Stimulated activated CD8-positive, alpha-beta memory T cell treated with anti-CD3 and anti-CD28 coated beads, Interleukin-12 subunit alpha, Interleukin-12 subunit beta, amount 100 ng/mL, for 1 hour (primary cell): Measurements from ENCODE around the gene PGBD1.

Experiments
- DNase-seq: peaks from one replicate; pipeline ENCODE4 v3.0.0-alpha.2; 2020; ENCODE audit warnings: low read depth

PGBD1 gene

GRCh38 chr6:28335040-28335563 lies 53.7 kb downstream of the PGBD1 start:
- no peak for DNase-seq

- DNase-seq, result peak; percentile 73
Measured at GRCh38 chr6:28335564-28336283, 54.4 kb downstream of the PGBD1 start, which contains the start of gene ZSCAN31. TSS of gene ZSCAN31 (minus strand) at chr6:28336148. CDS start at chr6:28329683, 6,465 bp downstream.

- no peak for DNase-seq
Measured at GRCh38 chr6:28336284-28337120, 55.1 kb downstream of the PGBD1 start.

GRCh38 chr6:28337121-28337520 lies 55.7 kb downstream of the PGBD1 start:
- DNase-seq, result no peak

- no peak for DNase-seq
Measured at GRCh38 chr6:28340310-28341095, 59.1 kb downstream of the PGBD1 start.

GRCh38 chr6:28343898-28344677 lies 62.7 kb downstream of the PGBD1 start:
- no peak for DNase-seq

GRCh38 chr6:28345201-28345600 lies 63.8 kb downstream of the PGBD1 start:
- no peak for DNase-seq

GRCh38 chr6:28347119-28347518 lies 65.7 kb downstream of the PGBD1 start:
- no peak for DNase-seq

GRCh38 chr6:28349344-28349891 lies 68.0 kb downstream of the PGBD1 start:
- DNase-seq, result no peak

- DNase-seq, result peak; percentile 72
Measured at GRCh38 chr6:28349892-28350737, 68.7 kb downstream of the PGBD1 start, which contains the start of gene ZKSCAN3. TSS of gene ZKSCAN3 (plus strand) at chr6:28349947. CDS start at chr6:28359587, 9,640 bp downstream.

- DNase-seq, result no peak
Measured at GRCh38 chr6:28351087-28351486, 69.7 kb downstream of the PGBD1 start.

- DNase-seq, result no peak
Measured at GRCh38 chr6:28351493-28351925, 70.1 kb downstream of the PGBD1 start.
